K562 (cell line): ENCODE measurements around the gene CMSS1. TPM values are rescaled to one million over a fixed set of nuclear protein-coding genes. Genes with fewer than 3 reads are reported as not detected.

Experiments
- ATAC-seq: fragments of 200-7000 bp; cut with Tn5 transposase; 3 replicates; pipeline ENCODE4 v1.9.1; 2020; ENCODE audit warnings: moderate library complexity
- BruUV-seq: library from RNA; stranded (reverse); fragments of 400-500 nt; replicated peaks from 2 replicates; lab custom pipeline; 2021; lab: Mats Ljungman, UMichigan
- CTCF ChIA-PET: fragments of 300-600 bp; formaldehyde crosslinking; extraction: SDS; loops from one replicate; lab custom pipeline; 2021; ENCODE audit warnings: low intra/inter-chr PET ratio; lab: Yijun Ruan, JAX
- POLR2A ChIA-PET: fragments of 300-600, 350-650 bp; sonication (Branson Sonifier 250); formaldehyde crosslinking; extraction: SDS; loops from one replicate; lab custom pipeline; 2021; ENCODE audit warnings: antibody characterized with exemption, inconsistent platforms; lab: Yijun Ruan, JAX
- DNase-seq, 4 experiments: peaks; one replicate each; pipeline versions ENCODE4 v3.0.0 to v3.0.0-alpha.2; 2011 to 2018; ENCODE audit warnings: low spot score in 3 of 4, mixed read lengths in 3 of 4; ENCODE audit errors: extremely low read depth in 1 of 4
- FAIRE-seq: peaks from 2 replicates; lab custom pipeline; 2011; peaks lifted over from hg19 to GRCh38; lab: Jason Lieb, UNC
- H2AFZ ChIP-seq: 2 replicates; pipeline ENCODE4 v1.6.0; 2011; ENCODE audit warnings: low read depth, low read length, control low read depth, inconsistent platforms
- H3K27ac ChIP-seq: fragments of 200-600 bp; 3 replicates; pipeline ENCODE4 v1.8.0; 2011; ENCODE audit warnings: low read depth, mild to moderate bottlenecking, control low read depth, inconsistent platforms, low read length, moderate library complexity, mixed read lengths; ENCODE audit errors: extremely low read depth
- H3K27me3 ChIP-seq, 2 experiments: fragments of 300-600 bp in 1 of 2; 2 replicates in 1 of 2; 3 replicates in 1 of 2; pipeline versions ENCODE4 v1.6.0 to v1.8.0; 2011; ENCODE audit warnings: inconsistent platforms in 2 of 2, low read length in 2 of 2, mild to moderate bottlenecking in 1 of 2, mixed read lengths in 1 of 2, moderate library complexity in 1 of 2; ENCODE audit not compliant: control insufficient read depth in 2 of 2, insufficient read depth in 2 of 2
- H3K36me3 ChIP-seq: fragments of 300-600 bp; 3 replicates; pipeline ENCODE4 v1.8.0; 2011; ENCODE audit warnings: mild to moderate bottlenecking, low read length, inconsistent platforms; ENCODE audit not compliant: control insufficient read depth, insufficient read depth
- H3K4me1 ChIP-seq, 2 experiments: fragments of 200-600 bp in 1 of 2; replicated peaks in 1 of 2; 2 replicates in 1 of 2; 3 replicates in 1 of 2; pipeline versions ENCODE4 v1.5.1 to v1.8.0; 2011; ENCODE audit warnings: inconsistent platforms in 2 of 2, low read length in 2 of 2, mild to moderate bottlenecking in 1 of 2, mixed read lengths in 1 of 2, moderate library complexity in 1 of 2; ENCODE audit not compliant: control insufficient read depth in 2 of 2, insufficient read depth in 2 of 2
- H3K4me2 ChIP-seq: 2 replicates; pipeline ENCODE4 v1.6.1; 2011; ENCODE audit warnings: low read length, control low read depth, inconsistent platforms, mixed read lengths; ENCODE audit not compliant: insufficient read depth
- H3K4me3 ChIP-seq: fragments of 200-600 bp; sonication (generic), shearing (Covaris generic); 2 replicates; pipeline ENCODE4 v1.5.1; 2016; ENCODE audit warnings: control low read depth, inconsistent platforms
- H3K79me2 ChIP-seq: fragments of 200-600 bp; 3 replicates; pipeline ENCODE4 v1.8.0; 2011; ENCODE audit warnings: low read length, inconsistent platforms; ENCODE audit not compliant: control insufficient read depth, insufficient read depth
- H3K9ac ChIP-seq, 2 experiments: 2 replicates each; pipeline versions ENCODE4 v1.6.0 to v1.6.1; 2011; ENCODE audit warnings: low read depth in 2 of 2, low read length in 2 of 2, control low read depth in 1 of 2, inconsistent platforms in 1 of 2, mild to moderate bottlenecking in 1 of 2, mixed read lengths in 1 of 2; ENCODE audit not compliant: insufficient read depth in 1 of 2
- H3K9me1 ChIP-seq: one replicate; pipeline ENCODE4 v1.6.0; 2011; ENCODE audit warnings: inconsistent platforms, mild to moderate bottlenecking, low read length, moderate library complexity; ENCODE audit not compliant: control insufficient read depth, insufficient read depth
- H3K9me3 ChIP-seq: replicated peaks from 2 replicates; pipeline ENCODE4 v1.5.1; 2011; ENCODE audit warnings: low read depth, low read length, inconsistent platforms; ENCODE audit not compliant: control insufficient read depth, insufficient read depth
- H4K20me1 ChIP-seq: replicated peaks from 2 replicates; pipeline ENCODE4 v1.6.1; 2011; ENCODE audit warnings: low read length, inconsistent platforms, mixed read lengths; ENCODE audit not compliant: control insufficient read depth, insufficient read depth
- BDP1 ChIP-seq: IDR thresholded peaks from 3 replicates; pipeline ENCODE4 v1.6.1; 2011; ENCODE audit not compliant: insufficient read length, insufficient read depth
- CHD7 ChIP-seq: fragments of 200-600 bp; sonication (generic); IDR thresholded peaks from one replicate; pipeline ENCODE4 v1.6.1; 2012; ENCODE audit warnings: mild to moderate bottlenecking, low read depth, low read length, inconsistent platforms
- GATAD2B ChIP-seq: fragments of 450-650 bp; IDR thresholded peaks from 2 replicates; pipeline ENCODE4 v1.6.1; 2017; ENCODE audit warnings: mild to moderate bottlenecking, borderline replicate concordance
- GTF2A2 ChIP-seq: IDR thresholded peaks from 2 replicates; pipeline ENCODE4 v1.6.1; 2016; ENCODE audit warnings: mild to moderate bottlenecking, missing genetic modification characterization, missing compliant biosample characterization
- HEY1 ChIP-seq: fragments of 250-450 bp; sonication (Bioruptor Pico); IDR thresholded peaks from 2 replicates; pipeline ENCODE4 v1.5.0; 2020; ENCODE audit warnings: mild to moderate bottlenecking, moderate library complexity, borderline replicate concordance
- MCM7 ChIP-seq, 2 experiments: fragments of 450-650 bp; IDR thresholded peaks; 2 replicates each; pipeline ENCODE4 v1.6.1; 2016 to 2018
- PRMT5 ChIP-seq: sonication (generic); formaldehyde crosslinking; IDR thresholded peaks from 2 replicates; pipeline ENCODE4 v1.5.0; 2020; ENCODE audit warnings: missing genetic modification reagents
- TAL1 ChIP-seq: fragments of 450-650 bp; IDR thresholded peaks from 2 replicates; pipeline ENCODE4 v1.6.1; 2016; ENCODE audit warnings: mild to moderate bottlenecking
- TEAD2 ChIP-seq: fragments of 450-650 bp; IDR thresholded peaks from 2 replicates; pipeline ENCODE4 v1.6.1; 2016; ENCODE audit warnings: missing genetic modification characterization, control low read depth, missing compliant biosample characterization
- YY1 ChIP-seq, 3 experiments: IDR thresholded peaks; 2 replicates each; pipeline ENCODE4 v1.6.1; 2011; ENCODE audit warnings: low read length in 2 of 3, mild to moderate bottlenecking in 2 of 3, moderate library complexity in 2 of 3, borderline replicate concordance in 1 of 3, control low read depth in 1 of 3, low read depth in 1 of 3; ENCODE audit not compliant: insufficient read depth in 3 of 3, insufficient replicate concordance in 2 of 3, control insufficient read depth in 1 of 3, insufficient read length in 1 of 3; ENCODE audit errors: extremely low read depth in 1 of 3
- WGBS: fragments of 100-300 bp; shearing (Covaris generic); methylation state at CpG from one replicate; pipeline ENCODE4 v1.1.6; 2016; ENCODE audit warnings: low coverage, mixed read lengths; ENCODE audit not compliant: insufficient coverage; ENCODE audit errors: missing lambda C conversion rate; 5-methylcytosine and 5-hydroxymethylcytosine counted together
- in situ Hi-C: fragments of 300-500 bp; cut with MboI; formaldehyde crosslinking; loops from 4 replicates; pipeline ENCODE4 v1.15.0; 2018; ENCODE audit warnings: inconsistent platforms, mixed read lengths
- intact Hi-C: fragments of 100-400 bp; cut with micrococcal nuclease; formaldehyde crosslinking; loops from 2 replicates; pipeline ENCODE4 v1.14.2; 2022
- polyA plus RNA-seq, 8 experiments: library from polyadenylated mRNA; depleted of rRNA in 4 of 8; stranded (reverse) in 5 of 8; unstranded in 3 of 8; fragments of >200 nt; fragmentation: Nextera tagmentation in 2 of 8; fragmentation: Illumina TruSeq in 1 of 8; extraction: Ambion mirVana in 2 of 8; extraction: Trizol in 1 of 8; gene quantifications; 2 replicates each; pipeline versions ENCODE4 v1.2.1 to v1.2.3, GENCODE V29; 2011 to 2014; ENCODE audit warnings: inconsistent platforms in 1 of 8, missing spikeins in 1 of 8
- total RNA-seq, 7 experiments: library from RNA; depleted of rRNA in 6 of 7; stranded (reverse); fragments of >200 nt in 6 of 7; fragmentation: Illumina TruSeq in 2 of 7; extraction: Trizol in 2 of 7; gene quantifications; 2 replicates each; pipeline versions ENCODE4 v1.2.1 to v1.2.3, GENCODE V29; 2011 to 2021; ENCODE audit warnings: low replicate concordance in 1 of 7

CMSS1 gene
- total and polyA plus RNA-seq, 9 of the 15 experiments (the other 6 are each of a cell fraction or from before 2014, with no cell fraction given) = 46.9 to 109 (median 72.3) TPM

- in situ Hi-C loops = no loop called here
- no peak for FAIRE-seq
Measured at GRCh38 chr3:99950921-99951320, 133.3 kb downstream of the CMSS1 start.

More at GRCh38 chr3:99950921-99951320, 133.3 kb downstream of the CMSS1 start:
- TF ChIP-seq GATAD2B = no peak
- TF ChIP-seq TAL1 = no peak
- no peak for TF ChIP-seq TEAD2 (tag)
- no peak for TF ChIP-seq HEY1
- no peak for TF ChIP-seq YY1 (IDR thresholded peaks at IDR 0.05; ENCODE audit: borderline replicate concordance in 1 of 3, control insufficient read depth in 1 of 3, extremely low read depth in 1 of 3, insufficient read depth in 3 of 3, insufficient read length in 1 of 3, insufficient replicate concordance in 2 of 3, low read depth in 1 of 3, low read length in 2 of 3)
- no peak for TF ChIP-seq CHD7
- no peak for TF ChIP-seq BDP1
- no peak for TF ChIP-seq PRMT5 (CRISPR knock-in tag)
- no peak for TF ChIP-seq MCM7 (IDR thresholded peaks at IDR 0.05)
- no peak for TF ChIP-seq GTF2A2 (tag)
- Histone ChIP-seq H3K4me1 (peaks cover 0 to 14% of the 10 kb centered on the region in 2 experiments; a peak in 2 of 5 replicates), H3K9me3 (no peaks in the 10 kb centered on the region), H3K4me3 (no peak overlapping the region), H3K9me1 (peaks cover 3% of the 10 kb centered on the region), H3K36me3 (no peaks in the 10 kb centered on the region), H4K20me1 (0 out of 2 replicates have a peak, but pooled peaks cover 8% of the 10 kb centered on the region), H3K9ac (no peak overlapping the region), H3K79me2 (peaks cover 8% of the 10 kb centered on the region; the same call in 2 of the 3 replicates), H2AFZ (no peak overlapping the region), H3K4me2 (no peak overlapping the region), H3K27ac (no peak overlapping the region), H3K27me3 (no peaks in the 10 kb centered on the region)
- ATAC-seq = no peak; the same call in 2 of the 3 replicates
- POLR2A ChIA-PET = interaction anchor here (0.6 to 1.7 kb wide), 4 partner anchors 8 to 1306 kb away, joined by 3 to 7 read pairs (median 4); no protein-coding TSS in a partner anchor
- BruUV-seq = no TSS peak
- CTCF ChIA-PET = no interaction called here
- intact Hi-C loops = no loop called here
- 25% methylated on average over 1 of the region's 1 CpG for WGBS
- DNase-seq = no peak
